Measurements from ENCODE around the gene PAK4.
"Not testable (repeated sequence)": the region's sequence is repeated elsewhere in the genome, so short reads cannot be mapped to it uniquely, and the experiment has no call there.

Gene PAK4

GRCh38 chr19:39131255-39131755, 5.7 kb downstream of the PAK4 start:
- no peak for DNase-seq

- DNase-seq: no peak
Observed at GRCh38 chr19:39132344-39132969, 6.9 kb downstream of the PAK4 start.

GRCh38 chr19:39133431-39134270, 8.1 kb downstream of the PAK4 start:
- no peak for DNase-seq

- DNase-seq: no peak
Observed at GRCh38 chr19:39135701-39136100, 10.1 kb downstream of the PAK4 start.

GRCh38 chr19:39136225-39136940, 10.8 kb downstream of the PAK4 start:
- no peak for DNase-seq

- DNase-seq: no peak
Observed at GRCh38 chr19:39137131-39137530, 11.5 kb downstream of the PAK4 start.

- DNase-seq: no peak
Observed at GRCh38 chr19:39138221-39139211, 12.9 kb downstream of the PAK4 start.

- no peak for DNase-seq
Observed at GRCh38 chr19:39139305-39139874, 13.8 kb downstream of the PAK4 start.

- DNase-seq: no peak
Observed at GRCh38 chr19:39139971-39140453, 14.4 kb downstream of the PAK4 start.

GRCh38 chr19:39140594-39140993, 15.0 kb downstream of the PAK4 start:
- no peak for DNase-seq

- DNase-seq: no peak
Observed at GRCh38 chr19:39141929-39142328, 16.3 kb downstream of the PAK4 start.

- DNase-seq: no peak
Observed at GRCh38 chr19:39142630-39143029, 17.0 kb downstream of the PAK4 start.

GRCh38 chr19:39143757-39144289, 18.2 kb downstream of the PAK4 start:
- not testable (repeated sequence) for DNase-seq

- no peak for DNase-seq
Observed at GRCh38 chr19:39144290-39145071, 18.9 kb downstream of the PAK4 start.

- DNase-seq: no peak
Observed at GRCh38 chr19:39145180-39145953, 19.8 kb downstream of the PAK4 start.

GRCh38 chr19:39146091-39146490, 20.5 kb downstream of the PAK4 start:
- DNase-seq: no peak

GRCh38 chr19:39146686-39147450, 21.3 kb downstream of the PAK4 start:
- DNase-seq: no peak

- no peak for DNase-seq
Observed at GRCh38 chr19:39147480-39147879, 21.9 kb downstream of the PAK4 start.

GRCh38 chr19:39148939-39149529, 23.4 kb downstream of the PAK4 start:
- DNase-seq: no peak
